HepG2 (cell line): Measurements from ENCODE around the gene PTPN3. TPM values are rescaled to one million over a fixed set of nuclear protein-coding genes. Genes with fewer than 3 reads are reported as not detected.
A peak's percentile ranks its signal among the peaks of the same experiment; 100 is the strongest.

Experiments
- ATAC-seq: fragments of 200-7000 bp; cut with Tn5 transposase; 3 replicates; pipeline ENCODE4 v1.9.1; 2020; ENCODE audit warnings: mild to moderate bottlenecking, moderate library complexity
- BruUV-seq: library from RNA; stranded (reverse); fragments of 400-500 nt; replicated peaks from 2 replicates; lab custom pipeline; 2021; lab: Mats Ljungman, UMichigan
- CTCF ChIA-PET: fragments of 300-600 bp; formaldehyde crosslinking; extraction: SDS; loops from one replicate; lab custom pipeline; 2021; ENCODE audit warnings: low total read pairs, inconsistent platforms, low intra/inter-chr PET ratio; lab: Yijun Ruan, JAX
- POLR2A ChIA-PET: fragments of 350-600 bp; sonication (Branson Sonifier 250); formaldehyde crosslinking; loops from one replicate; lab custom pipeline; 2020; ENCODE audit warnings: antibody characterized with exemption, inconsistent platforms; lab: Yijun Ruan, JAX
- DNase-seq: peaks from one replicate; pipeline ENCODE4 v3.0.0-alpha.2; 2015; ENCODE audit warnings: low spot score
- FAIRE-seq: peaks from 3 replicates; lab custom pipeline; 2011; peaks lifted over from hg19 to GRCh38; lab: Jason Lieb, UNC
- H2AFZ ChIP-seq: one replicate; pipeline ENCODE4 v1.6.1; 2011; ENCODE audit warnings: low read length, inconsistent platforms
- H3K27ac ChIP-seq: fragments of 300-600 bp; 3 replicates; pipeline ENCODE4 v1.8.0; 2011; ENCODE audit warnings: mixed run types, mild to moderate bottlenecking, mixed read lengths, low read length, inconsistent platforms; ENCODE audit not compliant: insufficient read depth; ENCODE audit errors: extremely low read length
- H3K27me3 ChIP-seq, 2 experiments: fragments of 200-600 bp in 1 of 2; 2 replicates in 1 of 2; 3 replicates in 1 of 2; pipeline versions ENCODE4 v1.6.0 to v1.8.0; 2011; ENCODE audit warnings: low read length in 2 of 2, mild to moderate bottlenecking in 2 of 2, moderate library complexity in 2 of 2, inconsistent platforms in 1 of 2; ENCODE audit not compliant: insufficient read depth in 2 of 2, control insufficient read depth in 1 of 2
- H3K36me3 ChIP-seq, 2 experiments: fragments of 200-600 bp in 1 of 2; replicated peaks in 1 of 2; 2 replicates in 1 of 2; 3 replicates in 1 of 2; pipeline versions ENCODE4 v1.5.1 to v1.8.0; 2011; ENCODE audit warnings: low read length in 2 of 2, inconsistent platforms in 1 of 2; ENCODE audit not compliant: insufficient read depth in 2 of 2, control insufficient read depth in 1 of 2
- H3K4me1 ChIP-seq: 2 replicates; pipeline ENCODE4 v1.5.1; 2012; ENCODE audit warnings: low read length, inconsistent platforms; ENCODE audit not compliant: insufficient read depth
- H3K4me2 ChIP-seq: 2 replicates; pipeline ENCODE4 v1.6.0; 2011; ENCODE audit warnings: low read depth, low read length, inconsistent platforms
- H3K4me3 ChIP-seq, 3 experiments: fragments of 200-600 bp in 1 of 3; sonication (generic), shearing (Covaris generic) in 1 of 3; replicated peaks in 1 of 3; 2 replicates each; pipeline ENCODE4 v1.5.1; 2011 to 2016; ENCODE audit warnings: low read length in 3 of 3, inconsistent platforms in 2 of 3, low read depth in 2 of 3, mild to moderate bottlenecking in 2 of 3, control low read depth in 1 of 3, mixed read lengths in 1 of 3; ENCODE audit not compliant: insufficient read depth in 1 of 3
- H3K79me2 ChIP-seq: one replicate; pipeline ENCODE4 v1.6.1; 2011; ENCODE audit warnings: low read length, inconsistent platforms; ENCODE audit not compliant: insufficient read depth
- H3K9ac ChIP-seq: 2 replicates; pipeline ENCODE4 v1.6.0; 2011; ENCODE audit warnings: mild to moderate bottlenecking, low read depth, low read length, inconsistent platforms; ENCODE audit not compliant: insufficient read depth
- H3K9me3 ChIP-seq: 2 replicates; pipeline ENCODE4 v1.5.1; 2012; ENCODE audit warnings: mild to moderate bottlenecking, low read length
- H4K20me1 ChIP-seq: 2 replicates; pipeline ENCODE4 v1.6.0; 2011; ENCODE audit warnings: inconsistent platforms, mild to moderate bottlenecking, low read length, moderate library complexity; ENCODE audit not compliant: insufficient read depth
- ADNP ChIP-seq: sonication (generic); formaldehyde crosslinking; IDR thresholded peaks from 2 replicates; pipeline ENCODE4 v1.4.0; 2020; ENCODE audit warnings: missing genetic modification reagents
- RARA ChIP-seq: IDR thresholded peaks from 2 replicates; pipeline ENCODE4 v1.6.1; 2016; ENCODE audit warnings: missing genetic modification reagents, missing compliant biosample characterization
- SALL1 ChIP-seq: sonication (generic); formaldehyde crosslinking; IDR thresholded peaks from 2 replicates; pipeline ENCODE4 v1.8.0; 2022; ENCODE audit warnings: mild to moderate bottlenecking, missing genetic modification reagents
- SP1 ChIP-seq, 2 experiments: fragments of 450-650 bp in 1 of 2; sonication (generic) in 1 of 2; formaldehyde crosslinking in 1 of 2; IDR thresholded peaks; 2 replicates each; pipeline versions ENCODE4 v1.4.0 to v1.6.1; 2016 to 2020; ENCODE audit warnings: missing genetic modification reagents in 1 of 2
- ZMYM3 ChIP-seq: sonication (generic); formaldehyde crosslinking; IDR thresholded peaks from 2 replicates; pipeline ENCODE4 v1.5.1; 2020; ENCODE audit warnings: mild to moderate bottlenecking, missing genetic modification reagents
- WGBS: methylation state at CpG from one replicate; pipeline ENCODE4 v1.1.6; 2017; ENCODE audit warnings: low lambda C conversion rate; 5-methylcytosine and 5-hydroxymethylcytosine counted together
- in situ Hi-C: cut with HindIII; loops from 2 replicates; pipeline ENCODE4 v1.10.0; 2017; ENCODE audit warnings: low pct_unique_long_range_greater_than_20kb; ENCODE audit not compliant: extremely low pct_ligation_motif_present
- intact Hi-C: fragments of 100-400 bp; cut with micrococcal nuclease; formaldehyde crosslinking; loops from one replicate; pipeline ENCODE4 v1.10.0; 2022; ENCODE audit not compliant: unreplicated experiment
- polyA plus RNA-seq, 8 experiments: library from polyadenylated mRNA; depleted of rRNA in 3 of 8; stranded (reverse) in 7 of 8; unstranded in 1 of 8; fragments of >200 nt; fragmentation: Illumina TruSeq in 4 of 8; extraction: Trizol in 4 of 8; gene quantifications; 2 replicates each; pipeline versions ENCODE4 v1.2.1 to v1.2.3, GENCODE V29; 2011 to 2016; ENCODE audit warnings: low read depth in 4 of 8, missing spikeins in 1 of 8, mixed read lengths in 1 of 8; ENCODE audit not compliant: insufficient read depth in 1 of 8
- total RNA-seq, 5 experiments: library from RNA; depleted of rRNA; stranded (reverse); fragments of >200 nt; fragmentation: Illumina TruSeq; extraction: Trizol; gene quantifications; 2 replicates each; pipeline ENCODE4 v1.2.3, GENCODE V29; 2016; ENCODE audit warnings: low read depth in 1 of 5

The PTPN3 gene
- total and polyA plus RNA-seq, 2 of the 13 experiments (the other 11 are each of a cell fraction or from before 2014, with no cell fraction given), result 5.6 to 20.5 TPM

GRCh38 chr9:109474944-109475343, 23.2 kb downstream of the PTPN3 start:
- FAIRE-seq (no peak), DNase-seq (no peak), ATAC-seq (no peak)
- in situ Hi-C loops, result no loop called here
- H3K4me3 ChIP-seq, result no peak overlapping the region; a peak in 1 of 6 replicates
- WGBS, result 61% methylated on average over 2 of the region's 2 CpGs
- peaks cover 13% of the 10 kb centered on the region for H3K79me2 ChIP-seq
- H3K27me3 ChIP-seq, result no peaks in the 10 kb centered on the region
- H3K4me1 ChIP-seq, result peaks cover 64% of the 10 kb centered on the region
- intact Hi-C loops, result no loop called here
- no peak overlapping the region for H2AFZ ChIP-seq
- TF ChIP-seq ADNP (0 out of 2 replicates have a peak, but pooled peaks have one; percentile 26), SALL1 (CRISPR knock-in tag) (no peak), ZMYM3 (CRISPR knock-in tag) (peak; percentile 77; the same call in 1 of the 2 replicates)
- H3K36me3 ChIP-seq, result no peaks in the 10 kb centered on the region
- BruUV-seq, result no TSS peak
- H3K9me3 ChIP-seq, result no peaks in the 10 kb centered on the region
- H3K4me2 ChIP-seq, result peak overlapping the region; percentile 45; the same call in 1 of the 2 replicates
- ChIA-PET POLR2A (interaction anchor here (4.3 kb wide), 1 partner anchor 24 kb away, joined by 71 read pairs; the partner anchor contains the start of gene PTPN3), CTCF (no interaction called here)
- no peak overlapping the region for H3K9ac ChIP-seq
- peak overlapping the region; percentile 84 for H3K27ac ChIP-seq
- H4K20me1 ChIP-seq, result no peaks in the 10 kb centered on the region

GRCh38 chr9:109474170-109474569, 23.9 kb downstream of the PTPN3 start:
- Histone ChIP-seq H3K9me3 (no peaks in the 10 kb centered on the region), H3K36me3 (no peaks in the 10 kb centered on the region), H4K20me1 (no peaks in the 10 kb centered on the region), H3K9ac (no peak overlapping the region), H3K27ac (no peak overlapping the region), H3K4me2 (no peak overlapping the region), H3K27me3 (no peaks in the 10 kb centered on the region), H3K4me3 (no peak overlapping the region), H3K4me1 (peaks cover 60% of the 10 kb centered on the region), H2AFZ (no peak overlapping the region)
- POLR2A ChIA-PET, result no interaction called here
- intact Hi-C loops, result no loop called here
- ATAC-seq (no peak), FAIRE-seq (no peak)
- 97% methylated on average over 7 of the region's 7 CpGs for WGBS
- in situ Hi-C loops, result no loop called here
- no TSS peak for BruUV-seq
- TF ChIP-seq RARA (CRISPR knock-in tag) (no peak), SP1 (IDR thresholded peaks at IDR 0.05) (no peak), SP1 (CRISPR knock-in tag; IDR thresholded peaks at IDR 0.05) (no peak)
- TF ChIP-seq, all 625 proteins: peak for 0
- peaks cover 13% of the 10 kb centered on the region for H3K79me2 ChIP-seq
- CTCF ChIA-PET, result no interaction called here
- no peak for DNase-seq
